IPS-11a (cell line): Measurements from ENCODE around the gene XIRP2.

Source experiments
- H3K4me3 ChIP-seq: one replicate; pipeline ENCODE4 v1.5.1; 2013; ENCODE audit warnings: low read depth, low read length, control low read depth

The XIRP2 gene

GRCh38 chr2:166926657-166927056 lies 38.4 kb downstream of the XIRP2 start:
- no peak overlapping the region for H3K4me3 ChIP-seq

- H3K4me3 ChIP-seq, result no peak overlapping the region
These were observed 43.8 kb downstream of the XIRP2 start for GRCh38 chr2:166932032-166932431.

GRCh38 chr2:166934817-166935216 lies 46.5 kb downstream of the XIRP2 start:
- no peak overlapping the region for H3K4me3 ChIP-seq

GRCh38 chr2:166942377-166942776 lies 54.1 kb downstream of the XIRP2 start:
- no peak overlapping the region for H3K4me3 ChIP-seq

GRCh38 chr2:166944909-166945308 lies 56.6 kb downstream of the XIRP2 start:
- H3K4me3 ChIP-seq, result no peak overlapping the region

- H3K4me3 ChIP-seq, result no peak overlapping the region
These were observed 69.4 kb downstream of the XIRP2 start for GRCh38 chr2:166957686-166958085.

- no peak overlapping the region for H3K4me3 ChIP-seq
These were observed 70.8 kb downstream of the XIRP2 start for GRCh38 chr2:166958986-166959481.

GRCh38 chr2:166959556-166959955 lies 71.3 kb downstream of the XIRP2 start:
- no peak overlapping the region for H3K4me3 ChIP-seq

GRCh38 chr2:166960702-166961270 lies 72.5 kb downstream of the XIRP2 start:
- no peak overlapping the region for H3K4me3 ChIP-seq

- H3K4me3 ChIP-seq, result no peak overlapping the region
These were observed 73.7 kb downstream of the XIRP2 start for GRCh38 chr2:166961933-166962332.

GRCh38 chr2:166969486-166969885 lies 81.2 kb downstream of the XIRP2 start:
- no peak overlapping the region for H3K4me3 ChIP-seq

GRCh38 chr2:166972002-166972401 lies 83.7 kb downstream of the XIRP2 start:
- no peak overlapping the region for H3K4me3 ChIP-seq

- no peak overlapping the region for H3K4me3 ChIP-seq
These were observed 84.1 kb downstream of the XIRP2 start for GRCh38 chr2:166972418-166972817.

GRCh38 chr2:166984188-166984587 lies 95.9 kb downstream of the XIRP2 start:
- no peak overlapping the region for H3K4me3 ChIP-seq

GRCh38 chr2:166984797-166985196 lies 96.5 kb downstream of the XIRP2 start:
- H3K4me3 ChIP-seq, result no peak overlapping the region

- no peak overlapping the region for H3K4me3 ChIP-seq
These were observed 106.5 kb downstream of the XIRP2 start for GRCh38 chr2:166994588-166995336.

- H3K4me3 ChIP-seq, result no peak overlapping the region
These were observed 108.2 kb downstream of the XIRP2 start for GRCh38 chr2:166996465-166996864.

- no peak overlapping the region for H3K4me3 ChIP-seq
These were observed 112.9 kb downstream of the XIRP2 start for GRCh38 chr2:167001165-167001564.

GRCh38 chr2:167005096-167005495 lies 116.8 kb downstream of the XIRP2 start:
- H3K4me3 ChIP-seq, result no peak overlapping the region

GRCh38 chr2:167013227-167013626 lies 124.9 kb downstream of the XIRP2 start:
- no peak overlapping the region for H3K4me3 ChIP-seq

- H3K4me3 ChIP-seq, result no peak overlapping the region
These were observed 127.5 kb downstream of the XIRP2 start for GRCh38 chr2:167015806-167016205.

- no peak overlapping the region for H3K4me3 ChIP-seq
These were observed 128.7 kb downstream of the XIRP2 start for GRCh38 chr2:167017021-167017420.

- H3K4me3 ChIP-seq, result no peak overlapping the region
These were observed 130.3 kb downstream of the XIRP2 start for GRCh38 chr2:167018590-167018989.
